Neutrophil (primary cell): ENCODE data around the gene OPA1.

Source experiments
- H3K27ac ChIP-seq: fragments of 200-600 bp; sonication (generic); 2 replicates; pipeline ENCODE4 v1.5.1; 2016; ENCODE audit warnings: mild to moderate bottlenecking, moderate library complexity
- H3K27me3 ChIP-seq: fragments of 200-600 bp; sonication (generic); 2 replicates; pipeline ENCODE4 v1.6.0; 2016; ENCODE audit warnings: mild to moderate bottlenecking
- H3K36me3 ChIP-seq: fragments of 200-600 bp; sonication (generic); 2 replicates; pipeline ENCODE4 v1.5.1; 2017
- H3K4me1 ChIP-seq, 2 experiments: fragments of 200-600 bp in 1 of 2; sonication (generic) in 1 of 2; 1 replicate in 1 of 2; 2 replicates in 1 of 2; pipeline versions ENCODE4 v1.5.1 to v1.6.1; 2013 to 2016; ENCODE audit warnings: low read depth in 1 of 2, low read length in 1 of 2, mild to moderate bottlenecking in 1 of 2, moderate library complexity in 1 of 2; ENCODE audit not compliant: control insufficient read depth in 1 of 2, insufficient read depth in 1 of 2
- H3K4me3 ChIP-seq, 2 experiments: fragments of 200-600 bp in 1 of 2; sonication (generic) in 1 of 2; 1 replicate in 1 of 2; 2 replicates in 1 of 2; pipeline ENCODE4 v1.5.1; 2013 to 2016; ENCODE audit warnings: low read depth in 1 of 2, low read length in 1 of 2, mild to moderate bottlenecking in 1 of 2, moderate library complexity in 1 of 2
- H3K9me3 ChIP-seq: fragments of 200-600 bp; sonication (generic); 2 replicates; pipeline ENCODE4 v1.5.1; 2016
- CTCF ChIP-seq: fragments of 200-600 bp; sonication (generic); IDR thresholded peaks from 2 replicates; pipeline ENCODE4 v1.5.1; 2016; ENCODE audit warnings: antibody characterized with exemption

OPA1 gene

GRCh38 chr3:193573403-193574191, 19.4 kb upstream of the OPA1 start:
- H3K9me3 ChIP-seq, result no peaks in the 10 kb centered on the region
- TF ChIP-seq CTCF, result no peak
- no peak overlapping the region for H3K4me3 ChIP-seq

GRCh38 chr3:193574488-193575070, 18.4 kb upstream of the OPA1 start:
- Histone ChIP-seq H3K27ac (no peak overlapping the region), H3K27me3 (no peaks in the 10 kb centered on the region), H3K36me3 (no peaks in the 10 kb centered on the region), H3K9me3 (no peaks in the 10 kb centered on the region), H3K4me3 (no peak overlapping the region), H3K4me1 (peaks cover 5 to 6% of the 10 kb centered on the region in 2 experiments)
- TF ChIP-seq CTCF, result no peak

More at GRCh38 chr3:193573403-193574191, 19.4 kb upstream of the OPA1 start:
- no peaks in the 10 kb centered on the region for H3K36me3 ChIP-seq
- peaks cover 5 to 6% of the 10 kb centered on the region in 2 experiments for H3K4me1 ChIP-seq
- no peak overlapping the region for H3K27ac ChIP-seq
- peaks cover 6% of the 10 kb centered on the region for H3K27me3 ChIP-seq

GRCh38 chr3:193585530-193585929, 7.5 kb upstream of the OPA1 start:
- H3K36me3 ChIP-seq, result no peaks in the 10 kb centered on the region
- H3K4me1 ChIP-seq, result peaks cover 0 to 11% of the 10 kb centered on the region in 2 experiments
- no peak for TF ChIP-seq CTCF
- no peak overlapping the region for H3K4me3 ChIP-seq
- no peaks in the 10 kb centered on the region for H3K9me3 ChIP-seq
- H3K27me3 ChIP-seq, result no peaks in the 10 kb centered on the region
- H3K27ac ChIP-seq, result no peak overlapping the region

- Histone ChIP-seq H3K4me1 (peaks cover 0 to 11% of the 10 kb centered on the region in 2 experiments), H3K4me3 (no peak overlapping the region), H3K27ac (no peak overlapping the region), H3K9me3 (no peaks in the 10 kb centered on the region), H3K36me3 (no peaks in the 10 kb centered on the region), H3K27me3 (no peaks in the 10 kb centered on the region)
- TF ChIP-seq CTCF, result no peak
Observed at GRCh38 chr3:193586526-193586925, 6.5 kb upstream of the OPA1 start.

- Histone ChIP-seq H3K27me3 (no peaks in the 10 kb centered on the region), H3K27ac (no peak overlapping the region), H3K9me3 (no peaks in the 10 kb centered on the region), H3K4me1 (peaks cover 13 to 24% of the 10 kb centered on the region in 2 experiments), H3K36me3 (no peaks in the 10 kb centered on the region), H3K4me3 (no peak overlapping the region)
- TF ChIP-seq CTCF, result no peak
Observed at GRCh38 chr3:193589129-193589528, 3.9 kb upstream of the OPA1 start.
